Neuronal stem cell (in vitro differentiated cells): ENCODE measurements around the gene INTS14.

Source experiments
- DNase-seq: peaks from one replicate; pipeline ENCODE4 v3.0.0-alpha.2; 2013; ENCODE audit warnings: low spot score
- H2AFZ ChIP-seq: one replicate; pipeline ENCODE4 v1.6.1; 2013; ENCODE audit warnings: mild to moderate bottlenecking, low read length, inconsistent platforms
- H2AK5ac ChIP-seq: 2 replicates; pipeline ENCODE4 v1.6.1; 2013; ENCODE audit warnings: low read depth, mild to moderate bottlenecking, inconsistent platforms, low read length, moderate library complexity, mixed read lengths
- H2BK120ac ChIP-seq: 2 replicates; pipeline ENCODE4 v1.6.1; 2013; ENCODE audit warnings: low read depth, mild to moderate bottlenecking, inconsistent platforms, low read length, moderate library complexity, mixed read lengths
- H2BK12ac ChIP-seq: one replicate; pipeline ENCODE4 v1.6.1; 2013; ENCODE audit warnings: low read length, inconsistent platforms
- H2BK15ac ChIP-seq: 2 replicates; pipeline ENCODE4 v1.6.1; 2013; ENCODE audit warnings: mild to moderate bottlenecking, low read length, inconsistent platforms, mixed read lengths
- H2BK5ac ChIP-seq: one replicate; pipeline ENCODE4 v1.6.1; 2013; ENCODE audit warnings: inconsistent platforms, mild to moderate bottlenecking, low read length, moderate library complexity
- H3K14ac ChIP-seq: one replicate; pipeline ENCODE4 v1.6.1; 2013; ENCODE audit warnings: low read length, inconsistent platforms
- H3K18ac ChIP-seq: 2 replicates; pipeline ENCODE4 v1.6.1; 2013; ENCODE audit warnings: low read length, inconsistent platforms
- H3K23ac ChIP-seq: 2 replicates; pipeline ENCODE4 v1.6.1; 2013; ENCODE audit warnings: low read depth, mild to moderate bottlenecking, mixed read lengths, low read length, inconsistent platforms; ENCODE audit not compliant: poor library complexity
- H3K27ac ChIP-seq: replicated peaks from 3 replicates; pipeline ENCODE4 v1.5.1; 2013; ENCODE audit warnings: low read length, inconsistent platforms
- H3K27me3 ChIP-seq, 3 experiments: 2 replicates each; pipeline ENCODE4 v1.6.1; 2013; ENCODE audit warnings: low read length in 3 of 3, mild to moderate bottlenecking in 2 of 3, inconsistent platforms in 1 of 3, low read depth in 1 of 3, mixed read lengths in 1 of 3, moderate library complexity in 1 of 3; ENCODE audit not compliant: control insufficient read depth in 3 of 3, insufficient read depth in 3 of 3
- H3K36me3 ChIP-seq, 2 donors: replicated peaks in 1 of 2; 2 replicates each; pipeline ENCODE4 v1.6.1; 2013; ENCODE audit warnings: low read length in 2 of 2; ENCODE audit not compliant: control insufficient read depth in 2 of 2, insufficient read depth in 2 of 2
- H3K4ac ChIP-seq: 2 replicates; pipeline ENCODE4 v1.6.1; 2013; ENCODE audit warnings: inconsistent platforms, mild to moderate bottlenecking, low read length, moderate library complexity
- H3K4me1 ChIP-seq, 2 donors: 1 replicate in 1 of 2; 2 replicates in 1 of 2; pipeline ENCODE4 v1.6.1; 2013; ENCODE audit warnings: low read length in 2 of 2, low read depth in 1 of 2; ENCODE audit not compliant: control insufficient read depth in 2 of 2, insufficient read depth in 1 of 2
- H3K4me2 ChIP-seq: one replicate; pipeline ENCODE4 v1.6.1; 2013; ENCODE audit warnings: mild to moderate bottlenecking, low read length, inconsistent platforms; ENCODE audit not compliant: insufficient read depth, poor library complexity, severe bottlenecking
- H3K4me3 ChIP-seq, 2 donors: 2 replicates each; pipeline ENCODE4 v1.5.1; 2013; ENCODE audit warnings: low read length in 2 of 2, mild to moderate bottlenecking in 2 of 2, inconsistent platforms in 1 of 2, moderate library complexity in 1 of 2
- H3K79me1 ChIP-seq: one replicate; pipeline ENCODE4 v1.6.1; 2013; ENCODE audit warnings: low read depth, mild to moderate bottlenecking, inconsistent platforms, low read length, moderate library complexity
- H3K9ac ChIP-seq: one replicate; pipeline ENCODE4 v1.6.1; 2013; ENCODE audit warnings: mild to moderate bottlenecking, low read depth, low read length, inconsistent platforms; ENCODE audit not compliant: poor library complexity
- H3K9me3 ChIP-seq, 2 donors: replicated peaks in 1 of 2; 2 replicates each; pipeline versions ENCODE3 to v1.6.1; 2013; ENCODE audit warnings: low read length in 2 of 2, mild to moderate bottlenecking in 2 of 2, inconsistent platforms in 1 of 2, low read depth in 1 of 2, mixed read lengths in 1 of 2, moderate library complexity in 1 of 2; ENCODE audit not compliant: control insufficient read depth in 2 of 2, insufficient read depth in 1 of 2
- H4K8ac ChIP-seq: one replicate; pipeline ENCODE4 v1.6.1; 2013; ENCODE audit warnings: low read depth, mild to moderate bottlenecking, inconsistent platforms, low read length, moderate library complexity
- H4K91ac ChIP-seq: one replicate; pipeline ENCODE4 v1.6.1; 2013; ENCODE audit warnings: low read length, low read depth, mild to moderate bottlenecking, inconsistent platforms; ENCODE audit not compliant: poor library complexity
- WGBS, 2 donors: extraction: QIAGEN DNeasy Blood & Tissue Kit; methylation state at CpG; one replicate each; pipeline ENCODE4 v1.1.7; 2013; ENCODE audit warnings: missing lambda C conversion rate in 2 of 2, mixed read lengths in 1 of 2; ENCODE audit not compliant: insufficient read length in 2 of 2, insufficient replicate concordance in 1 of 2; ENCODE audit errors: extremely low coverage in 2 of 2; 5-methylcytosine and 5-hydroxymethylcytosine counted together

The INTS14 gene

GRCh38 chr15:65561934-65562333, 49.0 kb downstream of the INTS14 start:
- H3K4me2 ChIP-seq: no peak overlapping the region
- no peaks in the 10 kb centered on the region for H3K79me1 ChIP-seq
- H3K27me3 ChIP-seq: no peaks in the 10 kb centered on the region
- H4K91ac ChIP-seq: no peak overlapping the region
- no peak overlapping the region for H2BK12ac ChIP-seq
- H2AFZ ChIP-seq: no peak overlapping the region
- H3K4ac ChIP-seq: no peak overlapping the region
- H3K23ac ChIP-seq: no peak overlapping the region
- no peaks in the 10 kb centered on the region for H3K4me1 ChIP-seq
- H4K8ac ChIP-seq: no peak overlapping the region
- no CpG with 5 or more reads among the region's 6 CpGs for WGBS, 2 donors
- no peak overlapping the region for H2BK5ac ChIP-seq
- H3K18ac ChIP-seq: no peak overlapping the region
- no peak overlapping the region for H2AK5ac ChIP-seq
- peaks cover 8 to 49% of the 10 kb centered on the region in 2 donors for H3K9me3 ChIP-seq
- H3K9ac ChIP-seq: no peak overlapping the region
- DNase-seq: no peak
- no peak overlapping the region for H3K14ac ChIP-seq
- no peak overlapping the region for H3K4me3 ChIP-seq
- no peak overlapping the region for H2BK120ac ChIP-seq
- H2BK15ac ChIP-seq: no peak overlapping the region
- no peak overlapping the region for H3K27ac ChIP-seq
- peaks cover 45 to 100% of the 10 kb centered on the region in 2 donors for H3K36me3 ChIP-seq

GRCh38 chr15:65559941-65560340, 51.0 kb downstream of the INTS14 start:
- H3K79me1 ChIP-seq: no peaks in the 10 kb centered on the region
- H3K4me2 ChIP-seq: no peak overlapping the region
- no peak overlapping the region for H4K8ac ChIP-seq
- no peak overlapping the region for H3K27ac ChIP-seq
- H3K14ac ChIP-seq: no peak overlapping the region
- H2BK12ac ChIP-seq: no peak overlapping the region
- DNase-seq: no peak
- no peak overlapping the region for H2AFZ ChIP-seq
- H3K9ac ChIP-seq: no peak overlapping the region
- no peak overlapping the region for H2BK5ac ChIP-seq
- no peak overlapping the region for H3K4me3 ChIP-seq
- H3K23ac ChIP-seq: no peak overlapping the region
- no peak overlapping the region for H4K91ac ChIP-seq
- no peak overlapping the region for H2AK5ac ChIP-seq
- H2BK15ac ChIP-seq: no peak overlapping the region
- H3K18ac ChIP-seq: no peak overlapping the region
- no peaks in the 10 kb centered on the region for H3K4me1 ChIP-seq
- H3K9me3 ChIP-seq: peaks cover 2 to 29% of the 10 kb centered on the region in 2 donors
- H3K36me3 ChIP-seq: peaks cover 45 to 100% of the 10 kb centered on the region in 2 donors
- H3K4ac ChIP-seq: no peak overlapping the region
- H3K27me3 ChIP-seq: no peaks in the 10 kb centered on the region
- H2BK120ac ChIP-seq: no peak overlapping the region

GRCh38 chr15:65558997-65559760, 51.8 kb downstream of the INTS14 start:
- no peak overlapping the region for H2AK5ac ChIP-seq
- no peak overlapping the region for H2BK12ac ChIP-seq
- H2AFZ ChIP-seq: no peak overlapping the region
- peaks cover 40 to 99% of the 10 kb centered on the region in 2 donors for H3K36me3 ChIP-seq
- H3K14ac ChIP-seq: no peak overlapping the region
- H2BK5ac ChIP-seq: no peak overlapping the region
- no peak overlapping the region for H4K8ac ChIP-seq
- no peak overlapping the region for H2BK120ac ChIP-seq
- H3K4ac ChIP-seq: no peak overlapping the region
- no peak overlapping the region for H3K18ac ChIP-seq
- no peaks in the 10 kb centered on the region for H3K27me3 ChIP-seq
- H3K27ac ChIP-seq: no peak overlapping the region
- no peaks in the 10 kb centered on the region for H3K79me1 ChIP-seq
- no peak overlapping the region for H3K4me2 ChIP-seq
- H3K4me1 ChIP-seq: no peaks in the 10 kb centered on the region
- no peak overlapping the region for H4K91ac ChIP-seq
- peaks cover 2 to 21% of the 10 kb centered on the region in 2 donors for H3K9me3 ChIP-seq
- no CpG with 5 or more reads among the region's 6 CpGs for WGBS, 2 donors
- H2BK15ac ChIP-seq: no peak overlapping the region
- no peak for DNase-seq
- no peak overlapping the region for H3K4me3 ChIP-seq
- no peak overlapping the region for H3K23ac ChIP-seq
- H3K9ac ChIP-seq: no peak overlapping the region

GRCh38 chr15:65558336-65558735, 52.6 kb downstream of the INTS14 start:
- H3K9ac ChIP-seq: no peak overlapping the region
- DNase-seq: no peak
- no peak overlapping the region for H2AFZ ChIP-seq
- H4K8ac ChIP-seq: no peak overlapping the region
- peaks cover 3 to 15% of the 10 kb centered on the region in 2 donors for H3K9me3 ChIP-seq
- no peaks in the 10 kb centered on the region for H3K27me3 ChIP-seq
- no peak overlapping the region for H3K4ac ChIP-seq
- peaks cover 3% of the 10 kb centered on the region for H3K79me1 ChIP-seq
- no peak overlapping the region for H3K14ac ChIP-seq
- H3K18ac ChIP-seq: no peak overlapping the region
- H3K4me2 ChIP-seq: no peak overlapping the region
- H3K23ac ChIP-seq: no peak overlapping the region
- H2AK5ac ChIP-seq: no peak overlapping the region
- H3K27ac ChIP-seq: no peak overlapping the region
- WGBS, 2 donors: no CpG with 5 or more reads among the region's 5 CpGs
- H3K4me3 ChIP-seq: no peak overlapping the region
- no peak overlapping the region for H4K91ac ChIP-seq
- no peak overlapping the region for H2BK5ac ChIP-seq
- no peaks in the 10 kb centered on the region for H3K4me1 ChIP-seq
- peaks cover 42 to 99% of the 10 kb centered on the region in 2 donors for H3K36me3 ChIP-seq
- no peak overlapping the region for H2BK120ac ChIP-seq
- H2BK12ac ChIP-seq: no peak overlapping the region
- H2BK15ac ChIP-seq: no peak overlapping the region
